ENCODE measurements around the gene PJVK. TPM values are rescaled to one million over a fixed set of nuclear protein-coding genes. Genes with fewer than 3 reads are reported as not detected.

PJVK gene
- 5.3 and 10.8 TPM in 2 replicates for polyA plus RNA-seq (2012; rRNA removed)
- polyA plus RNA-seq (2012; cell fraction: cytosol; rRNA removed), result 1.8 TPM in 2 replicates
- 21.4 and 54.0 TPM in 2 replicates for polyA plus RNA-seq (2012; cell fraction: nucleus; rRNA removed)

DNA sequence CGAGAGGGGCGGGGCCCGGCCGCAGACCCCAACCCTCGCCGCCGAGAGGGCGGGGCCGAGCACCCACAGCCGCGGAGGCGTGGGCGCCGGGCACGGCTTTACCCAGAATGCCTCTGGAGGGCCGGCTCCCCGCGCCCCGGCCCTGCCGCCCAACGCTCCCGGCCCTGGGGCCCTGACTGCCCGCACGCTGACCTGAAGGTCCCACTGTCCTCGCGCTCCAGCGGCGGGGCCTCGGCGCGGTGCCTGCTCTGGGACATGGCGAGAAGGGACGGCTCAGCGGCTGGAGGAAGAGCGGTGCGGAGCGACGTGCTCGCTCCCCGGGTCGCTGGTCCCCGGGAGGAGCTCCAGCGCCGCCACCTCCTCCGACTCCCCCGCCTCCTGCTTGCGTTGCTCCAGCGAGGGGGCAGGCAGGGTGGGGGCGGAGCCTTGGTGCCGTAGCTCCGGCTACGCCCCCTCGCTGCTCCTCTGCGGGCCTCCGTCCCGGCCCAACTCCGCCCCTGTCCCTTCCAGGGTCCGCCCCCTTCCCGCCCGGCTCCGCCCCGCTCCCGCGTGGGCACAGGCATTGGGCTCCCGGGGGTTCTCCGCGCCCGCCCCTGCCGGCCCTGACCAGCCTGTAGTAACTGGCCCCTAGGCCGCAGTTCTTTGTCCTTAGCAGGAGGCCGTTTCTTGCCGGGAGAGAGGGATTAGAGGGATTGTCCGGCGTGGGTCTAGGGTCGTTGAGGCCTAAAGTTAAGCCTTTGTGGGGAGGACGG lies at the start of gene PJVK, which contains the start of gene PRKRA:
PJVK (plus strand) TSS at position 605 of the 752 bp plus-strand sequence. CDS start 2,032 bp downstream, outside the sequence.
PRKRA (minus strand) TSS at position 402 of the 752 bp plus-strand sequence; CDS start at position 257, 145 bp downstream.
- no peaks in the 10 kb centered on the region for H3K27me3 ChIP-seq (ENCODE audit: insufficient read depth)
- H3K27ac ChIP-seq (ENCODE audit: low read depth in 2 of 2, low read length in 1 of 2), result peak within 1 kb of the TSS; percentile 91 to 98
- H3K9me2 ChIP-seq, result no peaks in the 10 kb centered on the region
- ChIA-PET POLR2A (interaction anchor here (0.6 to 1.8 kb wide), 13 partner anchors 9 to 333 kb away, joined by 3 to 22 read pairs (median 5); no protein-coding TSS in a partner anchor), CTCF (interaction anchor here (1.0 to 4.0 kb wide), 2 partner anchors 29 to 36 kb away, joined by 3 to 22 read pairs; no protein-coding TSS in a partner anchor)
- H3F3A ChIP-seq (replicated peaks; ENCODE audit: insufficient read depth), result peaks cover 7% of the 10 kb centered on the region
- H3K79me2 ChIP-seq (ENCODE audit: insufficient read depth), result peaks cover 43% of the 10 kb centered on the region
- WGBS (ENCODE audit: low lambda C conversion rate), result 5% methylated on average over 16 of the region's 76 CpGs
- H3K4me3 ChIP-seq (ENCODE audit: low read depth in 2 of 2, low read length in 1 of 2), result peak within 1 kb of the TSS; percentile 97 to 100
- peaks cover 21% of the 10 kb centered on the region for H4K20me1 ChIP-seq (ENCODE audit: insufficient read depth)
- H3K36me3 ChIP-seq (replicated peaks in 1 of 2; ENCODE audit: control insufficient read depth in 1 of 2, insufficient read depth in 2 of 2, low read length in 1 of 2), result peaks cover 13 to 25% of the 10 kb centered on the region in 2 experiments
- peak; percentile 98 for DNase-seq
- peak within 1 kb of the TSS; percentile 99 for H3K4me2 ChIP-seq
- H3K4me1 ChIP-seq (ENCODE audit: control insufficient read depth in 1 of 2, insufficient read depth in 2 of 2, low read depth in 1 of 2, low read length in 1 of 2), result peaks cover 0 to 22% of the 10 kb centered on the region in 2 experiments; a peak in 2 of 4 replicates
- peak within 1 kb of the TSS; percentile 98 for H2AFZ ChIP-seq (ENCODE audit: low read depth)
- no peaks in the 10 kb centered on the region for H3K9me3 ChIP-seq
- H3K9ac ChIP-seq, result peak within 1 kb of the TSS; percentile 96
- TF ChIP-seq JUND (IDR thresholded peaks at IDR 0.05) (no peak), YY1 (IDR thresholded peaks at IDR 0.05; ENCODE audit: low read depth) (no peak; the same call in none of the 2 replicates), FOXJ3 (CRISPR knock-in tag; IDR thresholded peaks at IDR 0.05) (no peak), EZH2phosphoT487 (IDR thresholded peaks at IDR 0.05; ENCODE audit: borderline replicate concordance, low read depth) (no peak), SIN3A (IDR thresholded peaks at IDR 0.05; ENCODE audit: borderline replicate concordance, low read depth, low read length) (peak; percentile 31; the same call in 1 of the 2 replicates), NFIC (IDR thresholded peaks at IDR 0.05; ENCODE audit: borderline replicate concordance) (no peak), TCF12 (IDR thresholded peaks at IDR 0.05) (no peak), RCOR1 (IDR thresholded peaks at IDR 0.05; ENCODE audit: low read length) (peak; percentile 13; the same call in 1 of the 2 replicates), MEF2A (IDR thresholded peaks at IDR 0.05; ENCODE audit: borderline replicate concordance, low read depth) (no peak), SMC3 (IDR thresholded peaks at IDR 0.05; ENCODE audit: low read depth, low read length) (no peak), CTCF (IDR thresholded peaks at IDR 0.05) (no peak), IRF3 (IDR thresholded peaks at IDR 0.05; ENCODE audit: low read depth, low read length) (no peak), RAD21 (IDR thresholded peaks at IDR 0.05; ENCODE audit: low read length) (no peak), REST (IDR thresholded peaks at IDR 0.05; ENCODE audit: low read depth, low read length) (0 out of 2 replicates have a peak, but pooled peaks have one; percentile 56), ELF1 (IDR thresholded peaks at IDR 0.05) (no peak), GABPA (IDR thresholded peaks at IDR 0.05; ENCODE audit: low read depth) (no peak), FOSL2 (IDR thresholded peaks at IDR 0.05; ENCODE audit: borderline replicate concordance, low read depth) (no peak), POLR2AphosphoS5 (IDR thresholded peaks at IDR 0.05; ENCODE audit: low read depth, low read length) (peak; percentile 94), CHD2 (IDR thresholded peaks at IDR 0.05; ENCODE audit: low read length, partially characterized antibody) (no peak), EP300 (IDR thresholded peaks at IDR 0.05; ENCODE audit: borderline replicate concordance in 1 of 2, low read depth in 1 of 2, low read length in 1 of 2) (0 out of 4 replicates have a peak, but pooled peaks of 1 of the 2 experiments have one; percentile 22)
- TF ChIP-seq, protein P1, sequence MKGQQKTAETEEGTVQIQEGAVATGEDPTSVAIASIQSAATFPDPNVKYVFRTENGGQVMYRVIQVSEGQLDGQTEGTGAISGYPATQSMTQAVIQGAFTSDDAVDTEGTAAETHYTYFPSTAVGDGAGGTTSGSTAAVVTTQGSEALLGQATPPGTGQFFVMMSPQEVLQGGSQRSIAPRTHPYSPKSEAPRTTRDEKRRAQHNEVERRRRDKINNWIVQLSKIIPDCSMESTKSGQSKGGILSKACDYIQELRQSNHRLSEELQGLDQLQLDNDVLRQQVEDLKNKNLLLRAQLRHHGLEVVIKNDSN (IDR thresholded peaks at IDR 0.05; ENCODE audit: borderline replicate concordance, low read depth), result 0 out of 2 replicates have a peak, but pooled peaks have one; percentile 4
- TF ChIP-seq, protein P2, sequence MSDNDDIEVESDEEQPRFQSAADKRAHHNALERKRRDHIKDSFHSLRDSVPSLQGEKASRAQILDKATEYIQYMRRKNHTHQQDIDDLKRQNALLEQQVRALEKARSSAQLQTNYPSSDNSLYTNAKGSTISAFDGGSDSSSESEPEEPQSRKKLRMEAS (IDR thresholded peaks at IDR 0.05; ENCODE audit: low read depth), result peak; percentile 82
- TF ChIP-seq, protein P3, sequence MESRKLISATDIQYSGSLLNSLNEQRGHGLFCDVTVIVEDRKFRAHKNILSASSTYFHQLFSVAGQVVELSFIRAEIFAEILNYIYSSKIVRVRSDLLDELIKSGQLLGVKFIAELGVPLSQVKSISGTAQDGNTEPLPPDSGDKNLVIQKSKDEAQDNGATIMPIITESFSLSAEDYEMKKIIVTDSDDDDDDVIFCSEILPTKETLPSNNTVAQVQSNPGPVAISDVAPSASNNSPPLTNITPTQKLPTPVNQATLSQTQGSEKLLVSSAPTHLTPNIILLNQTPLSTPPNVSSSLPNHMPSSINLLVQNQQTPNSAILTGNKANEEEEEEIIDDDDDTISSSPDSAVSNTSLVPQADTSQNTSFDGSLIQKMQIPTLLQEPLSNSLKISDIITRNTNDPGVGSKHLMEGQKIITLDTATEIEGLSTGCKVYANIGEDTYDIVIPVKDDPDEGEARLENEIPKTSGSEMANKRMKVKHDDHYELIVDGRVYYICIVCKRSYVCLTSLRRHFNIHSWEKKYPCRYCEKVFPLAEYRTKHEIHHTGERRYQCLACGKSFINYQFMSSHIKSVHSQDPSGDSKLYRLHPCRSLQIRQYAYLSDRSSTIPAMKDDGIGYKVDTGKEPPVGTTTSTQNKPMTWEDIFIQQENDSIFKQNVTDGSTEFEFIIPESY (IDR thresholded peaks at IDR 0.05; ENCODE audit: borderline replicate concordance, low read depth), result no peak

Measured in SK-N-SH (cell line).